ENCODE data around the gene TXNIP.

TXNIP gene

GRCh38 chr1:145999321-146000024 lies 3.1 kb upstream of the TXNIP start:
- Histone ChIP-seq H3K9me3 (ENCODE audit: control insufficient read depth, low read length) (no peaks in the 10 kb centered on the region), H3K27me3 (ENCODE audit: control insufficient read depth, insufficient read depth, low read length) (no peaks in the 10 kb centered on the region), H3K36me3 (ENCODE audit: control insufficient read depth, insufficient read depth, low read length) (peaks cover 9% of the 10 kb centered on the region), H3K4me3 (ENCODE audit: low read length) (no peak overlapping the region), H3K4me1 (ENCODE audit: control insufficient read depth, insufficient read depth, low read length) (peaks cover 26% of the 10 kb centered on the region), H3K9ac (ENCODE audit: low read length) (peak overlapping the region; percentile 56)

DNA sequence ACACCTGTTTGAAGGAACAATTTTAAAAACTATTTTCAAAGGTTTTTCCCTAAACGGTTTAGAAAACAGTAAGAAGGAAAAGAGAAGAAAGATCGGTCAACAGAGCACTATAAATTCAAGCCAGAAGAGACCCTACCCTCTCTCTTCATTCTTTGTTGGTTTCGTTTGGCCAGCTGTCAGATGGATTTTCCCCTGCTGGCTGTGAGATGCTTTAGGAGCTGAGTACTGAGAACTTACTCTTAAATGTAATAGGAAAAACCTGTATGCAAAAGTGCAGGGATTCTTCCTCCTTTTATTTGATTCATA lies 1.3 kb upstream of the TXNIP start:
- Histone ChIP-seq H3K4me1 (ENCODE audit: control insufficient read depth, insufficient read depth, low read length) (peaks cover 36% of the 10 kb centered on the region), H3K9ac (ENCODE audit: low read length) (peak overlapping the region; percentile 83), H3K27me3 (ENCODE audit: control insufficient read depth, insufficient read depth, low read length) (no peaks in the 10 kb centered on the region)

DNA sequence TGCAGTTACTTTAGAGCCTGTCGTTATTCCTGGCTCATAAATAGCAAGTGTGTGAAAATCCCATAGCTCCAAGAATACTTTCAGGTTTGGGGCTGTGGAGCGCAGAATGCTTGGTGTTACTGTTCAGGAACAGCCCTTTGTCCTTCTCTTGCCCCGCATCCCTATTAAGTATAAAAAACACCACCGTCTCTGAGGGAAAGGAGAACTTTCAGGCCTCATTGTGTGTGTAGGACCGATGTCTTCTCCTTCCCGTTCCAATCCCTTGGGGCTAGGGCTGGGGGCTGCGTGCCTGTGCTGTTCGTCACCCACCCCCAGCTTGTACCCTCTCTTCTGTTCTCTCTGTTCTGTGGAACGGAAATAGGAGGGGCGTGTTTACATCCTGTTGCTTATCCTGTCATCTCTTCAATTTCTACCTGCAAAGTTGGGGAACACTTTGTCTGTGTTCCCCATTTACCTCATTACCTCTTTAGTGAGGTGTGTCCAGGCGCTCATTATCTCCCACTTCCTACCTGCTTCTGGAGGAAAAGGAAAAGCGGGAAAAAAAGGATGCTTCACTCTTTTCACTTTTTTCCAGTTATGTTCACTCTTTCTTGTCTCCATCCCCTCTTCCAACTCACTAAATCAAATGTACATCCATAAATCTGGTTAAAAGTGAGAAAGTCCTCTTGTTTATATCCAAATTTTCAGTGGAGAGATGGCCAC lies 788 bp upstream of the TXNIP start:
- H3K9me3 ChIP-seq (ENCODE audit: control insufficient read depth, low read length), result no peaks in the 10 kb centered on the region
- H3K36me3 ChIP-seq (ENCODE audit: control insufficient read depth, insufficient read depth, low read length), result peaks cover 20% of the 10 kb centered on the region
- H3K4me3 ChIP-seq (ENCODE audit: low read length), result peak overlapping the region; percentile 61
- peaks cover 39% of the 10 kb centered on the region for H3K4me1 ChIP-seq (ENCODE audit: control insufficient read depth, insufficient read depth, low read length)
- no peaks in the 10 kb centered on the region for H3K27me3 ChIP-seq (ENCODE audit: control insufficient read depth, insufficient read depth, low read length)
- H3K9ac ChIP-seq (ENCODE audit: low read length), result peak overlapping the region; percentile 83

More for the DNA sequence above, 1.3 kb upstream of the TXNIP start:
- Histone ChIP-seq H3K9me3 (ENCODE audit: control insufficient read depth, low read length) (no peaks in the 10 kb centered on the region), H3K36me3 (ENCODE audit: control insufficient read depth, insufficient read depth, low read length) (peaks cover 20% of the 10 kb centered on the region), H3K4me3 (ENCODE audit: low read length) (peak overlapping the region; percentile 2)

DNA sequence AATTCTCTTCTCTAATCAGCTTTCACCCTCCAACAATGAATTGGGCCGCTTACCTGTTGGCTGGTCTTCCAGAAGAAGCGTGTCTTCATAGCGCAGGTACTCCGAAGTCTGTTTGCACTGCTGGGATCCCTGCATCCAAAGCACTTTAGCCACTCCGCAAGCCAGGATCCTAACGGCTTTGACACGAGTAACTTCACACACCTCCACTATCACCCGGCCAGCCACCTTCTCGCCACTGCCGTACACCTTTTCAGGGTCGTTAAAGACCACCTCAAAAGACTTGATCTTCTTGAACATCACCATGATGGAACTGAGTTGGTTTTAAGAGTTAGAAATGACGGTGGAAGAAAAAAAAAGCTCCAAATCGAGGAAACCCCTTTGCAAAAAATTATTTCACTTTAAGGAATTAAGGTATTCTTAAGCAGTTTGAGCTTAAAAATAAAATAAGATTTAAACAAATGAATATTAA lies 381 bp downstream of the TXNIP start:
- peak overlapping the region; percentile 83 for H3K9ac ChIP-seq (ENCODE audit: low read length)
- peak overlapping the region; percentile 49 for H3K4me3 ChIP-seq (ENCODE audit: low read length)
- no peaks in the 10 kb centered on the region for H3K27me3 ChIP-seq (ENCODE audit: control insufficient read depth, insufficient read depth, low read length)
- H3K36me3 ChIP-seq (ENCODE audit: control insufficient read depth, insufficient read depth, low read length), result peaks cover 20% of the 10 kb centered on the region
- H3K4me1 ChIP-seq (ENCODE audit: control insufficient read depth, insufficient read depth, low read length), result peaks cover 43% of the 10 kb centered on the region
- no peaks in the 10 kb centered on the region for H3K9me3 ChIP-seq (ENCODE audit: control insufficient read depth, low read length)

GRCh38 chr1:145995148-145995881 lies 1.1 kb downstream of the TXNIP start:
- Histone ChIP-seq H3K27me3 (ENCODE audit: control insufficient read depth, insufficient read depth, low read length) (no peaks in the 10 kb centered on the region), H3K9ac (ENCODE audit: low read length) (peak overlapping the region; percentile 83), H3K36me3 (ENCODE audit: control insufficient read depth, insufficient read depth, low read length) (peaks cover 20% of the 10 kb centered on the region), H3K4me3 (ENCODE audit: low read length) (peak overlapping the region; percentile 49), H3K4me1 (ENCODE audit: control insufficient read depth, insufficient read depth, low read length) (peaks cover 50% of the 10 kb centered on the region), H3K9me3 (ENCODE audit: control insufficient read depth, low read length) (no peaks in the 10 kb centered on the region)

DNA sequence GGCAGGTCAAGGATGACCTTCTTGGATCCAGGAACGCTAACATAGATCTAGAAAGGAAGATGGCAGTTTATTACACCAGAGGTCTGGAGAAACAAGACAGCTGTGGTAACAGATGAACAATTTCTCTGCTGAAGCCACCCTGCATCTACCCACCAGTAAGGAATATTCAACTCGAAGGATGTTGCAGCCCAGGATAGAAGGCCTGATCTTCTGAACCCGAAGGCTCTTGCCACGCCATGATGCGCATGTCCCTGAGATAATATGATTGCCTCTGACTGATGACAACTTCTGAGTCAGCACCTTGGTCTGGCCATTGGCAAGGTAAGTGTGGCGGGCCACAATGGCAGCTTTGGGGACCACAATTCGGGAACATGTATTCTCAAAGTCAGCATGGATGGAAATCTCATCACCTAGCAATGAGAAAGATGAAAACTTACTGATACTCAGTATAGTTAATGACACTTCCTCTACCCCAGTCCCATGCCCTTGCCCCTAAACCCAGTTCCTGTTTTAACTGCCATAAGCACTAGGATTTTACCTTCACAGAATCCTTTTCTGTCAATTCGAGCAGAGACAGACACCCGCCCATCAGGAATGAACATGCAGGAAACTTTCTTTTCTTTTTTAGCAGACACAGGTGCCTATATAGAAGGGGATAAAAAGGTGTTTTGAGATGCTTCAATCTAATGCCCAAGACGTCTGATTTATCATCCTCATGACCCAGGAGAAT lies 1.8 kb downstream of the TXNIP start:
- Histone ChIP-seq H3K4me1 (ENCODE audit: control insufficient read depth, insufficient read depth, low read length) (peaks cover 43% of the 10 kb centered on the region), H3K9ac (ENCODE audit: low read length) (peak overlapping the region; percentile 83), H3K4me3 (ENCODE audit: low read length) (peak overlapping the region; percentile 49)

DNA sequence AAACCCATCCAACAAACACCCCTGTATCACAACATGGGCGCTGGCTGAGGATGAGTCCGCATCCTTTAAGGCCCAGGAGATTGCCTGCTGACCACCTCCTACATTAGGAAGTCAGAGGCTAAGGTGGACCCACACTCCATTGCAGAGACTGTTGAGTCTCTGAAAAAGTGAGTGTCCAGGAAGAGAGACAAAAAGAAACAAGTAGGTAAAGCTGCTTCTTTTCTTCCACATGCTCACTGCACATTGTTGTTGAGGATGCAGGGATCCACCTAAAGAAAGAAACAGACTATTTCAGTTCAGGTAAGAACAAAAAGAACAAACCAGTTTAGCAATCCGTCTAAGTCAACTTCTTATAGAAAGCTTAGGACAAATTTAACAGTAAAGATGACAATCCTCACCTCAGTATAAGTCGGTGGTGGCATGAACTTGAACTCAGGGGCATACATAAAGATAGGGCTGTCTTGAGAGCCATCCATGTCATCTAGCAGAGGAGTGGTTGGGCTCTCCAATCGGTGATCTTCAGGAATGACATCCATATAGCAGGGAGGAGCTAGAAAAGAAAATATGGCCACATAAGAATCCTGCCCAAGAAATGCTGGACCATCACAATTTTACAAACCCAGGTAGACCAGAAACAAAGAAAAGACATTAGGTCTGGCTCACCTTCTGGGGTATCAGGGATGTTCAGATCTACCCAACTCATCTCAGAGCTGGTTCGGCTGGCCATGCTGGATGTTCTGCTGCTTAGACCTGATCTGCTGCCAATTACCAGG lies 2.6 kb downstream of the TXNIP start:
- Histone ChIP-seq H3K4me1 (ENCODE audit: control insufficient read depth, insufficient read depth, low read length) (peaks cover 36% of the 10 kb centered on the region), H3K4me3 (ENCODE audit: low read length) (peak overlapping the region; percentile 49), H3K9ac (ENCODE audit: low read length) (peak overlapping the region; percentile 83), H3K27me3 (ENCODE audit: control insufficient read depth, insufficient read depth, low read length) (no peaks in the 10 kb centered on the region), H3K36me3 (ENCODE audit: control insufficient read depth, insufficient read depth, low read length) (peaks cover 20% of the 10 kb centered on the region), H3K9me3 (ENCODE audit: control insufficient read depth, low read length) (no peaks in the 10 kb centered on the region)

More for the DNA sequence above, 1.8 kb downstream of the TXNIP start:
- Histone ChIP-seq H3K9me3 (ENCODE audit: control insufficient read depth, low read length) (no peaks in the 10 kb centered on the region), H3K27me3 (ENCODE audit: control insufficient read depth, insufficient read depth, low read length) (no peaks in the 10 kb centered on the region), H3K36me3 (ENCODE audit: control insufficient read depth, insufficient read depth, low read length) (peaks cover 20% of the 10 kb centered on the region)

DNA sequence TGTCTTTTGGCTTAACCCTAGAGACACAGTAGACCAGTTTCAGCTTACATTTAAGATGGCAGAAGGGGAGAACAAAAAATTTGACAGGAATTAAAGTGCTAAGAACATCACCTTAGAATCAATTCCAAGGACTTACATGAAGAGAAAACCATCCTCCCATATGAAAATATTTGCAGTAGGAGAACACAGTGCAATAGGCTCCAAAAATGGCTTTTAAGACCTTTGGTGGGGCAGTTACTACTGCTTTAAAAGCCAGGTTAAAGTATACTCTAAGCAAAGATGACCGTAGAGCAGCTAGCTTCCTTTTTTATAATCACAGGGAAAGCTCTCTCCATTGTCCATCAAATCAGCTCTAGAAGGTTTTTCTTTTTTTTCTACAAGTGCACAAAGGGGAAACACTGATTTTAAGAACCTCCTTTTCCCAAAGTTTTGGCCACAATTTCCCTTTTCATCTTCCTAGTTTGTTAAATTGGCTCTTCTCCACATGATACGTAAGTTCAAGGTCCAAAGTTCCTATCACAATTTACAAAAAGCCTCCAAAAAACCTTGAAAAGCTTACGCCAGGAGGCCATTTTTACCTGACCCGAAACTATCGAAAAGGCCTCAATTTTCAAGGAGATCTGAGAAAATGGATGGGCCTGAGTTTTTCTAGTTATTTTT lies 3.3 kb downstream of the TXNIP start:
- H3K4me3 ChIP-seq (ENCODE audit: low read length), result peak overlapping the region; percentile 49
- H3K9me3 ChIP-seq (ENCODE audit: control insufficient read depth, low read length), result no peaks in the 10 kb centered on the region
- H3K4me1 ChIP-seq (ENCODE audit: control insufficient read depth, insufficient read depth, low read length), result peaks cover 31% of the 10 kb centered on the region
- no peaks in the 10 kb centered on the region for H3K27me3 ChIP-seq (ENCODE audit: control insufficient read depth, insufficient read depth, low read length)
- peak overlapping the region; percentile 83 for H3K9ac ChIP-seq (ENCODE audit: low read length)
- H3K36me3 ChIP-seq (ENCODE audit: control insufficient read depth, insufficient read depth, low read length), result peaks cover 20% of the 10 kb centered on the region

GRCh38 chr1:145992502-145992936 lies 3.9 kb downstream of the TXNIP start:
- no peaks in the 10 kb centered on the region for H3K27me3 ChIP-seq (ENCODE audit: control insufficient read depth, insufficient read depth, low read length)
- peaks cover 25% of the 10 kb centered on the region for H3K4me1 ChIP-seq (ENCODE audit: control insufficient read depth, insufficient read depth, low read length)
- peaks cover 20% of the 10 kb centered on the region for H3K36me3 ChIP-seq (ENCODE audit: control insufficient read depth, insufficient read depth, low read length)
- H3K4me3 ChIP-seq (ENCODE audit: low read length), result peak overlapping the region; percentile 49
- H3K9me3 ChIP-seq (ENCODE audit: control insufficient read depth, low read length), result no peaks in the 10 kb centered on the region
- peak overlapping the region; percentile 83 for H3K9ac ChIP-seq (ENCODE audit: low read length)

DNA sequence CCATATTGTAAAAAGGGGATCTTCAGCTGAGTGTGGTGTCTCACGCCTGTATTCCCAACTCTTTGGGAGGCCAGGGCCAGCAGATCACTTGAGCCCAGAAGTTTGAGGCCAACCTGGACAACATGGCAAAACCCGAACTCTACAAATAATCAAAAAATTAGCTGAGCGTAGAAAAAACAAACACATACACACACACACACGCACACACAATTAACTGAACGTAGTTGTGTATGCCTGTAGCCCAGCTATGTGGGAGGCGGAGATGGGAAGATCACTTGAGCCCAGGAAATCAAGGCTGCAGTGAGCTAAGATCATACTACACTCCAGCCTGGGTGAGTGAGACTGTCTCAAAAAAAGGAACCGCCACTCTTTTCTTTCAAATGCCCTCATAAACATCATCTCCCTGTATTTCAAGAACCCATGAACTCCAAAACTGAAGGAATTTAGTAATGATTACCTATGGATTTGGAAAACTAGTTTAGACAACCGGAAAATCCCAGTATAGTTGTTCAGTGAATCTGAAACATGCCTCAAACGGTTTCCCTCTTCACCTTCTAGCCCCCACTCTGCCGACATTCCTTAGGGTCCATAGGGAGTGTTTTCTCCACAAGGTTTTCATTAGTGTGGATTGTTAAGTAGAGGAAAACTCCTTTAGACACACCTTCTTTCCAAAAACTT lies 4.5 kb downstream of the TXNIP start:
- no peaks in the 10 kb centered on the region for H3K27me3 ChIP-seq (ENCODE audit: control insufficient read depth, insufficient read depth, low read length)
- H3K4me3 ChIP-seq (ENCODE audit: low read length), result no peak overlapping the region
- peaks cover 20% of the 10 kb centered on the region for H3K36me3 ChIP-seq (ENCODE audit: control insufficient read depth, insufficient read depth, low read length)
- peak overlapping the region; percentile 11 for H3K9ac ChIP-seq (ENCODE audit: low read length)
- H3K4me1 ChIP-seq (ENCODE audit: control insufficient read depth, insufficient read depth, low read length), result peaks cover 24% of the 10 kb centered on the region
- no peaks in the 10 kb centered on the region for H3K9me3 ChIP-seq (ENCODE audit: control insufficient read depth, low read length)

Data from mucosa of stomach (tissue), 1 donor.